ENCODE data around the gene HES5. TPM values are rescaled to one million over a fixed set of nuclear protein-coding genes. Genes with fewer than 3 reads are reported as not detected.

Gene HES5
- polyA plus RNA-seq, 1 donor (not counting 4 experiments of a cell fraction or from before 2014, with no cell fraction given) = 0.33 TPM

GRCh38 chr1:2508751-2509150, 21.3 kb downstream of the HES5 start:
- Histone ChIP-seq H3K27me3 (ENCODE audit: control insufficient read depth, extremely low read depth, insufficient read depth, low read length) (no peaks in the 10 kb centered on the region), H3K36me3 (ENCODE audit: control insufficient read depth in 2 of 2, extremely low read depth in 1 of 2, insufficient read depth in 2 of 2, low read length in 2 of 2) (peaks cover 13 to 19% of the 10 kb centered on the region in 2 experiments)
- dilution Hi-C loops (cut with MboI; ENCODE audit: extremely low pct_ligation_motif_present, low sequenced_read_pairs) = no loop called here

GRCh38 chr1:2508180-2508579, 21.9 kb downstream of the HES5 start:
- FAIRE-seq = no peak
- H4K20me1 ChIP-seq (ENCODE audit: control insufficient read depth, extremely low read depth, insufficient read depth, low read length) = peaks cover 4% of the 10 kb centered on the region

More at GRCh38 chr1:2508751-2509150, 21.3 kb downstream of the HES5 start:
- TF ChIP-seq CTCF (optimal IDR thresholded peaks at IDR 0.05 in 1 of 3, IDR thresholded peaks at IDR 0.05 in 1 of 3, conservative IDR thresholded peaks at IDR 0.05 in 1 of 3; ENCODE audit: extremely low read depth in 1 of 3, insufficient read depth in 2 of 3, low read length in 3 of 3) = no peak
- no peak for TF ChIP-seq EZH2 (IDR thresholded peaks at IDR 0.05; ENCODE audit: low read length)
- DNase-seq (ENCODE audit: low read depth, low spot score) = no peak
- peaks cover 4% of the 10 kb centered on the region for H4K20me1 ChIP-seq (ENCODE audit: control insufficient read depth, extremely low read depth, insufficient read depth, low read length)
- H3K4me1 ChIP-seq (ENCODE audit: control insufficient read depth, extremely low read depth, insufficient read depth, low read length) = no peaks in the 10 kb centered on the region
- H3K27ac ChIP-seq (ENCODE audit: control insufficient read depth, insufficient read depth, low read length) = no peak overlapping the region
- H3K9me3 ChIP-seq (ENCODE audit: control insufficient read depth, low read depth, low read length) = no peaks in the 10 kb centered on the region
- H3K79me2 ChIP-seq (ENCODE audit: control insufficient read depth, insufficient read depth, low read length) = no peaks in the 10 kb centered on the region
- no peak overlapping the region for H3K4me2 ChIP-seq (ENCODE audit: control insufficient read depth, extremely low read depth, insufficient read depth, low read depth, low read length)
- no peak overlapping the region for H3K4me3 ChIP-seq (ENCODE audit: control insufficient read depth in 2 of 3, extremely low read depth in 1 of 3, insufficient read depth in 2 of 3, low read depth in 1 of 3, low read length in 3 of 3)
- no peak overlapping the region for H3K9ac ChIP-seq (ENCODE audit: control insufficient read depth, extremely low read depth, insufficient read depth, low read length)
- H2AFZ ChIP-seq (ENCODE audit: control insufficient read depth, low read length) = no peak overlapping the region
- no peaks in the 10 kb centered on the region for H3K9me1 ChIP-seq (ENCODE audit: control insufficient read depth, extremely low read depth, insufficient read depth, low read length)
- no peak for FAIRE-seq

More at GRCh38 chr1:2508180-2508579, 21.9 kb downstream of the HES5 start:
- no peak for DNase-seq (ENCODE audit: low read depth, low spot score)
- Histone ChIP-seq H3K4me1 (ENCODE audit: control insufficient read depth, extremely low read depth, insufficient read depth, low read length) (no peaks in the 10 kb centered on the region), H3K27ac (ENCODE audit: control insufficient read depth, insufficient read depth, low read length) (no peak overlapping the region), H3K9me1 (ENCODE audit: control insufficient read depth, extremely low read depth, insufficient read depth, low read length) (no peaks in the 10 kb centered on the region), H3K9ac (ENCODE audit: control insufficient read depth, extremely low read depth, insufficient read depth, low read length) (no peak overlapping the region), H3K79me2 (ENCODE audit: control insufficient read depth, insufficient read depth, low read length) (no peaks in the 10 kb centered on the region), H3K4me2 (ENCODE audit: control insufficient read depth, extremely low read depth, insufficient read depth, low read depth, low read length) (no peak overlapping the region), H3K36me3 (ENCODE audit: control insufficient read depth in 2 of 2, extremely low read depth in 1 of 2, insufficient read depth in 2 of 2, low read length in 2 of 2) (peaks cover 13 to 15% of the 10 kb centered on the region in 2 experiments), H2AFZ (ENCODE audit: control insufficient read depth, low read length) (no peak overlapping the region), H3K9me3 (ENCODE audit: control insufficient read depth, low read depth, low read length) (no peaks in the 10 kb centered on the region), H3K27me3 (ENCODE audit: control insufficient read depth, extremely low read depth, insufficient read depth, low read length) (no peaks in the 10 kb centered on the region), H3K4me3 (ENCODE audit: control insufficient read depth in 2 of 3, extremely low read depth in 1 of 3, insufficient read depth in 2 of 3, low read depth in 1 of 3, low read length in 3 of 3) (no peak overlapping the region)
- dilution Hi-C loops (cut with MboI; ENCODE audit: extremely low pct_ligation_motif_present, low sequenced_read_pairs) = no loop called here
- TF ChIP-seq CTCF (optimal IDR thresholded peaks at IDR 0.05 in 1 of 3, IDR thresholded peaks at IDR 0.05 in 1 of 3, conservative IDR thresholded peaks at IDR 0.05 in 1 of 3; ENCODE audit: extremely low read depth in 1 of 3, insufficient read depth in 2 of 3, low read length in 3 of 3) = no peak
- no peak for TF ChIP-seq EZH2 (IDR thresholded peaks at IDR 0.05; ENCODE audit: low read length)

All from keratinocyte (primary cell).